Mesenchymal stem cell (in vitro differentiated cells and primary cell): ENCODE results near the gene SYS1.
A peak's percentile ranks its signal among the peaks of the same experiment; 100 is the strongest.

ENCODE experiments used
- DNase-seq: peaks from one replicate; pipeline ENCODE4 v3.0.0-alpha.2; 2013
- H2AFZ ChIP-seq: one replicate; pipeline ENCODE4 v1.6.1; 2013; ENCODE audit warnings: low read depth, mild to moderate bottlenecking, control low read depth, inconsistent platforms, low read length, moderate library complexity
- H2AK5ac ChIP-seq: 2 replicates; pipeline ENCODE4 v1.6.1; 2013; ENCODE audit warnings: low read length, moderate library complexity, mild to moderate bottlenecking, inconsistent platforms; ENCODE audit not compliant: severe bottlenecking
- H2BK120ac ChIP-seq: one replicate; pipeline ENCODE4 v1.6.1; 2013; ENCODE audit warnings: low read depth, mild to moderate bottlenecking, inconsistent platforms, low read length, moderate library complexity
- H2BK12ac ChIP-seq, 2 experiments: one replicate each; pipeline ENCODE4 v1.6.1; 2013; ENCODE audit warnings: inconsistent platforms in 2 of 2, low read length in 2 of 2, mild to moderate bottlenecking in 2 of 2, moderate library complexity in 2 of 2, control low read depth in 1 of 2
- H2BK15ac ChIP-seq: one replicate; pipeline ENCODE4 v1.6.1; 2013; ENCODE audit warnings: mild to moderate bottlenecking, low read depth, inconsistent platforms; ENCODE audit not compliant: poor library complexity, severe bottlenecking
- H2BK5ac ChIP-seq: 2 replicates; pipeline ENCODE4 v1.6.1; 2013; ENCODE audit warnings: low read depth, mild to moderate bottlenecking, low read length, control low read depth, inconsistent platforms; ENCODE audit not compliant: poor library complexity, severe bottlenecking
- H3K14ac ChIP-seq, 2 experiments: one replicate each; pipeline ENCODE4 v1.6.1; 2013; ENCODE audit warnings: inconsistent platforms in 2 of 2, low read length in 2 of 2, control low read depth in 1 of 2, mild to moderate bottlenecking in 1 of 2, moderate library complexity in 1 of 2
- H3K18ac ChIP-seq, 2 experiments: one replicate each; pipeline ENCODE4 v1.6.1; 2013; ENCODE audit warnings: inconsistent platforms in 2 of 2, low read length in 2 of 2, control low read depth in 1 of 2, low read depth in 1 of 2, mild to moderate bottlenecking in 1 of 2
- H3K23ac ChIP-seq, 2 experiments: one replicate each; pipeline ENCODE4 v1.6.1; 2013; ENCODE audit warnings: inconsistent platforms in 2 of 2, low read length in 2 of 2, mild to moderate bottlenecking in 2 of 2, moderate library complexity in 2 of 2, control low read depth in 1 of 2
- H3K27ac ChIP-seq: 2 replicates; pipeline ENCODE4 v1.5.1; 2013; ENCODE audit warnings: mild to moderate bottlenecking, moderate library complexity, low read length, control low read depth, inconsistent platforms; ENCODE audit not compliant: poor library complexity, severe bottlenecking
- H3K27me3 ChIP-seq, 2 experiments: 2 replicates each; pipeline versions ENCODE4 v1.6.1 to v1.7.0; 2013; ENCODE audit warnings: low read length in 2 of 2, mild to moderate bottlenecking in 2 of 2, moderate library complexity in 2 of 2, control low read depth in 1 of 2, inconsistent platforms in 1 of 2; ENCODE audit not compliant: control insufficient read depth in 1 of 2, insufficient read depth in 1 of 2
- H3K36me3 ChIP-seq, 2 experiments: 2 replicates each; pipeline versions ENCODE4 v1.6.1 to v1.7.0; 2013; ENCODE audit warnings: low read length in 2 of 2, control low read depth in 1 of 2, inconsistent platforms in 1 of 2, low read depth in 1 of 2, mild to moderate bottlenecking in 1 of 2; ENCODE audit not compliant: insufficient read depth in 2 of 2, control insufficient read depth in 1 of 2
- H3K4ac ChIP-seq, 2 experiments: one replicate each; pipeline ENCODE4 v1.6.1; 2013; ENCODE audit warnings: inconsistent platforms in 2 of 2, low read length in 2 of 2, mild to moderate bottlenecking in 2 of 2, moderate library complexity in 2 of 2, control low read depth in 1 of 2, low read depth in 1 of 2
- H3K4me1 ChIP-seq: 2 replicates; pipeline ENCODE4 v1.6.1; 2013; ENCODE audit warnings: low read depth, low read length, control low read depth; ENCODE audit not compliant: control insufficient read depth, insufficient read depth
- H3K4me2 ChIP-seq: 2 replicates; pipeline ENCODE4 v1.6.1; 2013; ENCODE audit warnings: low read length, mild to moderate bottlenecking, inconsistent platforms; ENCODE audit not compliant: poor library complexity, severe bottlenecking
- H3K4me3 ChIP-seq, 2 experiments: 2 replicates each; pipeline versions ENCODE4 v1.5.1 to v1.7.0; 2013; ENCODE audit warnings: low read length in 2 of 2, mild to moderate bottlenecking in 2 of 2, control low read depth in 1 of 2, low read depth in 1 of 2; ENCODE audit not compliant: insufficient read depth in 1 of 2
- H3K79me1 ChIP-seq: replicated peaks from 2 replicates; pipeline ENCODE4 v1.6.1; 2013; ENCODE audit warnings: mild to moderate bottlenecking, control low read depth, low read length, inconsistent platforms; ENCODE audit not compliant: poor library complexity, severe bottlenecking
- H3K9ac ChIP-seq: 2 replicates; pipeline ENCODE4 v1.7.0; 2013; ENCODE audit warnings: mild to moderate bottlenecking, low read length, moderate library complexity
- H3K9me3 ChIP-seq: 2 replicates; pipeline ENCODE4 v1.7.0; 2013; ENCODE audit warnings: mild to moderate bottlenecking, low read length; ENCODE audit not compliant: control insufficient read depth
- H4K8ac ChIP-seq: one replicate; pipeline ENCODE4 v1.6.1; 2013; ENCODE audit warnings: inconsistent platforms, mild to moderate bottlenecking, low read length, moderate library complexity
- H4K91ac ChIP-seq: one replicate; pipeline ENCODE4 v1.6.1; 2013; ENCODE audit warnings: mild to moderate bottlenecking, low read length, inconsistent platforms
- WGBS: methylation state at CpG from one replicate; pipeline ENCODE4 v1.1.7; 2013; ENCODE audit warnings: mixed read lengths; 5-methylcytosine and 5-hydroxymethylcytosine counted together

Gene SYS1

DNA sequence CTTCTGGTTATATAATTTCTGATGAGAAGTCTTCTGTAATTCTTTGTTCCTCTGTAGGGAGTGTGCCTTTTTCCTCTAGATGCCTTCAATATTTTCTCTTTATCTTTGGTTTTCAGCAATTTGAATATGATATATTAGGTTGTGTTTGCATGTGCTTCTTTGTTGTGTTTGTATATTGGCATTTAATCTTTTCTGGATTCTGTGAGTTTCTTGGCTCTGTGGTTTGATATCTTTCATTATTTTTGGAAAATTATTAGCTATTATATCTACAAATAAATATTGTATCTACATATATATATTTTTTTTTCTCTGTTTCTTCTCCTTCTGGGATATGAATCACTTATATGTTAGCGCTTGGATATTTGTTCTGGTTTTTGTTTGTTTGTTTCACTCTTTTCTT is 36.1 kb downstream of the SYS1 start:
- no peak overlapping the region for H3K4me3 ChIP-seq
- WGBS, result no CpG with 5 or more reads among the region's 1 CpG
- H4K8ac ChIP-seq, result no peak overlapping the region
- no peak overlapping the region for H2BK5ac ChIP-seq
- H3K36me3 ChIP-seq, result peaks cover 0 to 17% of the 10 kb centered on the region in 2 experiments
- no peak overlapping the region for H3K9ac ChIP-seq
- H3K4ac ChIP-seq, result no peak overlapping the region
- H3K79me1 ChIP-seq, result no peaks in the 10 kb centered on the region
- H3K4me1 ChIP-seq, result no peaks in the 10 kb centered on the region
- H2BK15ac ChIP-seq, result no peak overlapping the region
- no peak overlapping the region for H2BK12ac ChIP-seq
- no peak overlapping the region for H3K4me2 ChIP-seq
- H4K91ac ChIP-seq, result no peak overlapping the region
- H3K27ac ChIP-seq, result no peak overlapping the region
- H3K27me3 ChIP-seq, result no peaks in the 10 kb centered on the region
- no peak overlapping the region for H2AK5ac ChIP-seq
- peaks cover 19% of the 10 kb centered on the region for H3K9me3 ChIP-seq
- H2AFZ ChIP-seq, result no peak overlapping the region
- no peak overlapping the region for H3K23ac ChIP-seq
- no peak overlapping the region for H2BK120ac ChIP-seq
- H3K14ac ChIP-seq, result no peak overlapping the region
- DNase-seq, result no peak
- no peak overlapping the region for H3K18ac ChIP-seq

DNA sequence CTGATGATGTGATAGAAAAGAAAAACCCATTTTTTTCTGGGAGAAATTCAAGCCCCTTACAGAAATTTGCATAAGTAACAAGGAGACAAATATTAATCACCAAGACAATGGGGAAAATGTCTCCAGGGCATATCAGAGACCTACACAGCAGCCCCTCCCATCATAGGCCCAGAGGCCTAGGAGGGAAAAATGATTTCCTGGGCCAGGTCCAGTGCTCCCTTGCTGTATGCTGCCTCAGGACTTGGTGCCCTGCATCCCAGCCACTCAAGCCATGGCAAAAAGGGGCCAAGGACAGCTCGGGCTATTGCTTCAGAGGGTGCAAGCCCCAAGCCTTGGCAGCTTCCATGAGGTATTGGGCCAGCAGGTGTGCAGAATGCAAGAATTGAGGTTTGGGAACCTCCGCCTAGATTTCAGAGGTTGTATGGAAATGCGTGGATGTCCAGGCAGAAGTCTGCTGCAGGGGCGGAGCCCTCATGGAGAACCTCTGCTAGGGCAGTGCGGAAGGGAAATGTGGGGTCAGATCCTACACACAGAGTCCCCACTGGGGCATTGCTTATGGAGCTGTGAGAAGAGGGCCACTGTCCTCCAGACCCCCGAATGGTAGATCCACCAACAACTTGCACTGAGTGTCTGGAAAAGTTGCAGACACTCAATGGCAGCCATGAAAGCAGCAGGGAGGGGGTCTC is 37.5 kb downstream of the SYS1 start:
- Histone ChIP-seq H3K14ac (no peak overlapping the region), H3K36me3 (peaks cover 0 to 6% of the 10 kb centered on the region in 2 experiments), H2BK120ac (no peak overlapping the region), H3K4me2 (no peak overlapping the region), H3K27me3 (peaks cover 0 to 1% of the 10 kb centered on the region in 2 experiments), H3K4ac (no peak overlapping the region), H2BK12ac (no peak overlapping the region), H2AK5ac (no peak overlapping the region), H3K23ac (no peak overlapping the region), H4K91ac (no peak overlapping the region), H4K8ac (no peak overlapping the region), H3K27ac (no peak overlapping the region), H3K4me1 (peaks cover 1% of the 10 kb centered on the region), H3K18ac (no peak overlapping the region), H2BK15ac (no peak overlapping the region), H3K4me3 (no peak overlapping the region), H2AFZ (no peak overlapping the region), H3K9me3 (peaks cover 19% of the 10 kb centered on the region), H2BK5ac (no peak overlapping the region), H3K79me1 (no peaks in the 10 kb centered on the region), H3K9ac (no peak overlapping the region)
- WGBS, result 91% methylated on average over 6 of the region's 6 CpGs
- DNase-seq, result no peak

DNA sequence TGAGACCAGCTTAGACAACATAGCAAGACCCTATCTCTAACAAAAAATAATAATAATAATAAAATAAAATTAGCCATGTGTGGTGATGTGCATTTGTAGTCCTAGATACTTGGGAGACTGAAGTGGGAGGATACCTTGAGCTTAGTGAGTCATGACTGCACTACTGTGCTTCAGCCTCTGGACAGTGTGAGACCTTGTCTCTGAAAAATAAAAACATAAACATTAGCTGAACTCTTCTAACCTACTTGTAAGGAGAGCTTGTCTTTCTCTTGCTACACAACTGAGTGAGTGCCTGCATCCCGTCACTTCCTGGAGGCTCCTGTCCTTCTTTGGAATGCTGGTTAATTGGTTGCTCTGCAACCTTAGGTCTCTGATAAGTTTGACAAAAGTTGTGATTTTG is 40.0 kb downstream of the SYS1 start:
- Histone ChIP-seq H3K4me3 (no peak overlapping the region), H3K27ac (no peak overlapping the region), H2BK5ac (no peak overlapping the region), H3K4me1 (peaks cover 14% of the 10 kb centered on the region), H4K8ac (no peak overlapping the region), H3K9ac (no peak overlapping the region), H3K4ac (no peak overlapping the region), H3K14ac (no peak overlapping the region), H3K36me3 (peaks cover 0 to 10% of the 10 kb centered on the region in 2 experiments), H2AFZ (no peak overlapping the region), H2BK120ac (no peak overlapping the region), H3K23ac (no peak overlapping the region), H3K18ac (no peak overlapping the region), H4K91ac (no peak overlapping the region), H2BK15ac (no peak overlapping the region), H2BK12ac (no peak overlapping the region), H3K9me3 (peaks cover 19% of the 10 kb centered on the region), H3K79me1 (peaks cover 3% of the 10 kb centered on the region), H2AK5ac (no peak overlapping the region), H3K4me2 (no peak overlapping the region), H3K27me3 (peaks cover 0 to 3% of the 10 kb centered on the region in 2 experiments)
- DNase-seq, result peak; percentile 83
- WGBS, result no CpG with 5 or more reads among the region's 1 CpG

DNA sequence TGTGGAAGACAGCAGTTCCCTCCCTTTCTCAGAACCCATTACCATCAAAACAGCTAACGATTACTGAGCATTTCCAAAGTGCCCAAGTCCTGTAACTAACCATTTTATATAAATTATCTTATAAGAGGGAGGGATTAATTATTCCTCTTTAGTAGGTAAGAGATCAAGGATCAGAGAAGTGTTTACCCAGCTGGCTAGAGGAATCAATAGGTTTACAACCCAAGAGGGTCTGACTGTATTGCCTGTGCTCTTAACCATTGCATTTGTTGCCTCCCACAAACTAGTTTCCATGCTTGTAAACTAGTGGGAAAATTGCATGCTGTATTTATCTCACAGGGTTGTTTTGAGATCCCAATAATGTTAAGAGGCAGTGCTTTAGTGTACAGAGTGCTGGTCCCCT is 41.5 kb downstream of the SYS1 start:
- Histone ChIP-seq H3K27me3 (peaks cover 0 to 3% of the 10 kb centered on the region in 2 experiments), H2BK120ac (no peak overlapping the region), H3K4me2 (no peak overlapping the region), H3K4me1 (peaks cover 14% of the 10 kb centered on the region), H2AK5ac (no peak overlapping the region), H2AFZ (no peak overlapping the region), H2BK12ac (no peak overlapping the region), H3K4ac (no peak overlapping the region), H3K14ac (no peak overlapping the region), H4K8ac (no peak overlapping the region), H2BK15ac (no peak overlapping the region), H4K91ac (no peak overlapping the region), H3K18ac (no peak overlapping the region), H2BK5ac (no peak overlapping the region), H3K27ac (no peak overlapping the region), H3K4me3 (no peak overlapping the region), H3K36me3 (peaks cover 0 to 15% of the 10 kb centered on the region in 2 experiments), H3K79me1 (peaks cover 5% of the 10 kb centered on the region), H3K9ac (no peak overlapping the region), H3K23ac (no peak overlapping the region), H3K9me3 (peaks cover 5% of the 10 kb centered on the region)
- WGBS, result no CpG with 5 or more reads among the region's 1 CpG
- no peak for DNase-seq
